HUES64 (cell line): ENCODE measurements around the gene CHST11.
"Not testable (repeated sequence)": the region's sequence is repeated elsewhere in the genome, so short reads cannot be mapped to it uniquely, and the experiment has no call there.

Experiments
- H3K27ac ChIP-seq: 2 replicates; pipeline ENCODE4 v1.7.0; 2013; ENCODE audit warnings: low read depth, low read length, inconsistent platforms
- H3K27me3 ChIP-seq: 2 replicates; pipeline ENCODE4 v1.6.1; 2013; ENCODE audit warnings: mild to moderate bottlenecking, low read length; ENCODE audit not compliant: insufficient read depth
- H3K36me3 ChIP-seq: 2 replicates; pipeline ENCODE4 v1.6.1; 2013; ENCODE audit warnings: mild to moderate bottlenecking, low read length; ENCODE audit not compliant: insufficient read depth
- H3K4me1 ChIP-seq: 2 replicates; pipeline ENCODE4 v1.6.1; 2013; ENCODE audit warnings: mild to moderate bottlenecking, low read length, moderate library complexity; ENCODE audit not compliant: insufficient read depth
- H3K4me3 ChIP-seq: 2 replicates; pipeline ENCODE4 v1.5.1; 2013; ENCODE audit warnings: mild to moderate bottlenecking, low read length, moderate library complexity
- H3K9ac ChIP-seq: 2 replicates; pipeline ENCODE4 v1.6.1; 2013; ENCODE audit warnings: mild to moderate bottlenecking, low read depth, low read length
- H3K9me3 ChIP-seq: 2 replicates; pipeline ENCODE4 v1.6.1; 2013; ENCODE audit warnings: low read depth, low read length; ENCODE audit not compliant: insufficient read depth
- WGBS: fragments of 150-250, 120-280 bp; methylation state at CpG from one replicate; pipeline ENCODE4 v1.1.7; 2013; ENCODE audit warnings: missing lambda C conversion rate; 5-methylcytosine and 5-hydroxymethylcytosine counted together

CHST11 gene

GRCh38 chr12:104568487-104568868 is 111.7 kb downstream of the CHST11 start:
- H3K27ac ChIP-seq, result no peak overlapping the region
- 0 out of 2 replicates have a peak, but pooled peaks cover 3% of the 10 kb centered on the region for H3K9me3 ChIP-seq
- no peaks in the 10 kb centered on the region for H3K4me1 ChIP-seq
- WGBS, result no CpG with 5 or more reads among the region's 1 CpG
- no peak overlapping the region for H3K4me3 ChIP-seq
- H3K36me3 ChIP-seq, result no peaks in the 10 kb centered on the region
- H3K27me3 ChIP-seq, result no peaks in the 10 kb centered on the region
- H3K9ac ChIP-seq, result no peak overlapping the region

- H3K9ac ChIP-seq, result no peak overlapping the region
- 98% methylated on average over 3 of the region's 4 CpGs for WGBS
- H3K9me3 ChIP-seq, result 0 out of 2 replicates have a peak, but pooled peaks cover 3% of the 10 kb centered on the region
- no peaks in the 10 kb centered on the region for H3K4me1 ChIP-seq
- no peaks in the 10 kb centered on the region for H3K27me3 ChIP-seq
- no peaks in the 10 kb centered on the region for H3K36me3 ChIP-seq
- H3K4me3 ChIP-seq, result no peak overlapping the region
- H3K27ac ChIP-seq, result no peak overlapping the region
Measured at GRCh38 chr12:104568935-104569334, 112.2 kb downstream of the CHST11 start.

- Histone ChIP-seq H3K4me3 (no peak overlapping the region), H3K27ac (no peak overlapping the region), H3K27me3 (no peaks in the 10 kb centered on the region), H3K9me3 (0 out of 2 replicates have a peak, but pooled peaks cover 3% of the 10 kb centered on the region), H3K36me3 (no peaks in the 10 kb centered on the region), H3K9ac (no peak overlapping the region), H3K4me1 (no peaks in the 10 kb centered on the region)
- 89% methylated on average over 8 of the region's 8 CpGs for WGBS
Measured at GRCh38 chr12:104569346-104570173, 112.8 kb downstream of the CHST11 start.

- 92% methylated on average over 12 of the region's 12 CpGs for WGBS
- 0 out of 2 replicates have a peak, but pooled peaks cover 3% of the 10 kb centered on the region for H3K9me3 ChIP-seq
- H3K4me1 ChIP-seq, result no peaks in the 10 kb centered on the region
- no peak overlapping the region for H3K4me3 ChIP-seq
- no peaks in the 10 kb centered on the region for H3K27me3 ChIP-seq
- no peaks in the 10 kb centered on the region for H3K36me3 ChIP-seq
- no peak overlapping the region for H3K9ac ChIP-seq
- no peak overlapping the region for H3K27ac ChIP-seq
Measured at GRCh38 chr12:104570174-104570907, 113.6 kb downstream of the CHST11 start.

GRCh38 chr12:104571328-104571727 is 114.6 kb downstream of the CHST11 start:
- no peak overlapping the region for H3K27ac ChIP-seq
- 96% methylated on average over 8 of the region's 8 CpGs for WGBS
- no peaks in the 10 kb centered on the region for H3K27me3 ChIP-seq
- H3K4me1 ChIP-seq, result no peaks in the 10 kb centered on the region
- no peaks in the 10 kb centered on the region for H3K36me3 ChIP-seq
- no peak overlapping the region for H3K9ac ChIP-seq
- no peak overlapping the region for H3K4me3 ChIP-seq
- H3K9me3 ChIP-seq, result 0 out of 2 replicates have a peak, but pooled peaks cover 3% of the 10 kb centered on the region

- not testable (repeated sequence) for H3K27me3 ChIP-seq
Measured at GRCh38 chr12:104574353-104574752, 117.6 kb downstream of the CHST11 start.

GRCh38 chr12:104574758-104575157 is 118.0 kb downstream of the CHST11 start:
- H3K4me1 ChIP-seq, result peaks cover 15% of the 10 kb centered on the region; the same call in 1 of the 2 replicates
- not testable (repeated sequence) for H3K36me3 ChIP-seq, H3K9me3 ChIP-seq, H3K9ac ChIP-seq, H3K27ac ChIP-seq, H3K27me3 ChIP-seq, H3K4me3 ChIP-seq
- 93% methylated on average over 6 of the region's 6 CpGs for WGBS

More at GRCh38 chr12:104574353-104574752, 117.6 kb downstream of the CHST11 start:
- not testable (repeated sequence) for H3K9me3 ChIP-seq, H3K4me3 ChIP-seq, H3K27ac ChIP-seq, H3K9ac ChIP-seq, H3K36me3 ChIP-seq
- 100% methylated on average over 2 of the region's 3 CpGs for WGBS
- H3K4me1 ChIP-seq, result peaks cover 13% of the 10 kb centered on the region; the same call in 1 of the 2 replicates

- Histone ChIP-seq H3K4me1 (peaks cover 15% of the 10 kb centered on the region; the same call in 1 of the 2 replicates), H3K9me3 (no peaks in the 10 kb centered on the region), H3K27ac (no peak overlapping the region), H3K9ac (no peak overlapping the region), H3K4me3 (no peak overlapping the region), H3K36me3 (no peaks in the 10 kb centered on the region), H3K27me3 (no peaks in the 10 kb centered on the region)
- 92% methylated on average over 11 of the region's 12 CpGs for WGBS
Measured at GRCh38 chr12:104575442-104576186, 118.9 kb downstream of the CHST11 start.

- no peak overlapping the region for H3K9ac ChIP-seq
- peaks cover 15% of the 10 kb centered on the region; the same call in 1 of the 2 replicates for H3K4me1 ChIP-seq
- H3K9me3 ChIP-seq, result no peaks in the 10 kb centered on the region
- no peaks in the 10 kb centered on the region for H3K36me3 ChIP-seq
- no peak overlapping the region for H3K27ac ChIP-seq
- WGBS, result 94% methylated on average over 6 of the region's 6 CpGs
- H3K4me3 ChIP-seq, result no peak overlapping the region
- H3K27me3 ChIP-seq, result no peaks in the 10 kb centered on the region
Measured at GRCh38 chr12:104576187-104576778, 119.5 kb downstream of the CHST11 start.

- 86% methylated on average over 4 of the region's 6 CpGs for WGBS
- no peak overlapping the region for H3K4me3 ChIP-seq
- H3K9me3 ChIP-seq, result no peaks in the 10 kb centered on the region
- no peak overlapping the region for H3K9ac ChIP-seq
- H3K27me3 ChIP-seq, result no peaks in the 10 kb centered on the region
- no peaks in the 10 kb centered on the region for H3K36me3 ChIP-seq
- H3K4me1 ChIP-seq, result peaks cover 15% of the 10 kb centered on the region; the same call in 1 of the 2 replicates
- no peak overlapping the region for H3K27ac ChIP-seq
Measured at GRCh38 chr12:104576980-104577580, 120.3 kb downstream of the CHST11 start.
